AML-193 (cell line): Measurements from ENCODE around the gene PTTG1IP2.

ENCODE experiments used
- DNase-seq, 2 experiments: peaks; one replicate each; lab custom pipeline; 2025; lab: John Stamatoyannopoulos, UW

PTTG1IP2 gene

DNA sequence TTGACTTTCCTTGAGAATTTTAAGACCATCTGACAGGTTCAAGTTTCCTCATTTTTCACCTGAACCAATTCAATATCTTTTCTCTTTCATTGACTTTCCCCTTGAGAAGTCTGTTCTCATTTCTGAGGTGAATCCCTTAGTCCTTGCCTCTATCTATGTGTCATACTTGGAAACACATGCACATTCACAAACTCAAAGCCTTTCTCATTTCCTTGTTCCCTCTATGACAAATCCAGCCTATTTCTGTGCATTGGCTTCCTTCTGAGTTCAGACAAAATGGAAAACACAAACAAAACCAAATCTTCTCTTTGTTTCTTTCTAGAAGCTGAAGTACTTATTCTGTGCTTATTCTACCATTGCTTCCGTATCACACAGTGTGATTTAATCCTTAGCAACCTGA is 13.8 kb downstream of the PTTG1IP2 start:
- no peak for DNase-seq

DNA sequence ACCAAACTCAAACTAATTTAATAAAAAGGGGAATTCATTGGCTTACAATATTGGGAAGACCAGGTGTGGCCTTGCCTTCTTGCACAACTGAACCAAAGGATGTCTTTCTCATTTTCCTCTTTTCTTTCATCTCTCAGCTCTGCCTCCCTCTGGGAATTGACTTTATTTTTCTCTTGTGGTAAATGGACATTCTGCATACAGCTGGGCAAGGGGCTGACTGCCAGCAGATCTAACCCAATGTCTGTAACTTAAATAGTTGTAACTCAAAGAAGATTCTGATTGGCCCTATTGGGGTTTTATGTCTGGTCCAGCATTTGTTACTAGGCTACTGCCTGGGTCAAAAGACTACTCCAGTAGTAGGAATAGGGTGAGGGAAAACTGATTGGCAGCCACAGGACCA is 15.3 kb downstream of the PTTG1IP2 start:
- DNase-seq: no peak

DNA sequence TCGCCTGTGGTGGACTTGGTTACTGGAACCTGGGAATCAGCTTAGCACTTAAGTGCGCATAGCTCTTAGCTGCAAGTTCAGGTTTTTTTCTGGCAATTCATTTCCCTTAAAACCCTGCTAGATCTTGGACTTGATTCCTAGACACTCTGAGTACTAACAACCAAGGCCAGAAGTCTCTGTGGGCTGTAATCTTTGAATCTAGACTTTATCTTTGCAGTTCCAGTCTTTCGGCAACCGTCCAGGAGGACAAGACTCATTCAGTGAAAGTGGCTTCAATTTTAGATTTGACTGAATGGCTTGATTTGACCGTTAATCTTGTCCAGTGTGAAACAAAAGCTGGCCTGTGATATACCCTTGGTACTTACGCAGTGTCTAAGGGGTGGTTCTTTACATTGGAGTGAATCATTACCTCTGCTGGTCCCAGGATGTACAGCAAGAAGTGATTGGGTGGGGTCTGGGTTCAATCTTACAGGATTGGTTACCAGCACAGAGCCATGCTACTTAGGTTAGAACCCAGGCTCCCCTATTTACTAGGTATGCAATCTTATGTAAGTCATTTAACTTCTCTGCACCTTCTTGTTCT is 16.4 kb downstream of the PTTG1IP2 start:
- DNase-seq: no peak

DNA sequence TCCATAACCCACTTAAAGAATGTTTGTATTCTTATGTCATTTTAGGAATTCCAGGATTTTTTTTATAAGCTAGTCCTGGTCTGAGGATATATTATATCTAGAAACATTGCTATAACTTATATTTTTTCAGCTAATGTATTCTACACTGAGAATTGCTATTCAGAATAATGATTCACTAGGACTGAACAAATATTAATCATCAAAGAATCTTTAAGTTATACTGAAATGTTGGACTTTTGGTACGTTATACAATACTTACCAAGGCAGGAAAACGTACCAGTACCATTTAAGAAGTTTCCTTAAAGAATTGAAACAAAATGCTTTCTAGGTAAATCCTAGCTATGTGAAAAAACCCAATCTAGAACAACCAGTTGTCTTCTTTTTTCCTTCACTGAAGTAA is 18.4 kb downstream of the PTTG1IP2 start:
- no peak for DNase-seq

DNA sequence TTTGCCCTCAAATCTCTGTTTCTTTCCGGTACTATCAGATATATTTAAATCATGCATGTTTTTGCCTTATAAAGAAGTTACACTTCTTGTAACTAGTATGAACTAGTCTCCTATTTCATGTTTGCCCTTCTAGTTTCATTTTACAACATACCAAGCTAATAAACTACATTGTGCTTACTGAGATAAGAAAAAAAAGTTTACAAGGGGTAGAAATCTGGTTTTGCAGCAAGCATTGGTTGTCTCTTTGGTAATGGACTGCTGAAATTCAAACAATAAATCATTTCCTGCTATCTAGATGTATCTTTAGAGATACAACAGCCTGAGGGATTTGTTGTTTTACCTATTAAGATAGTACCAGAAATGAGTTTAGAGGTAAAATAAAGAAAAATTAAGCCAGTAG is 18.8 kb downstream of the PTTG1IP2 start:
- DNase-seq: no peak

DNA sequence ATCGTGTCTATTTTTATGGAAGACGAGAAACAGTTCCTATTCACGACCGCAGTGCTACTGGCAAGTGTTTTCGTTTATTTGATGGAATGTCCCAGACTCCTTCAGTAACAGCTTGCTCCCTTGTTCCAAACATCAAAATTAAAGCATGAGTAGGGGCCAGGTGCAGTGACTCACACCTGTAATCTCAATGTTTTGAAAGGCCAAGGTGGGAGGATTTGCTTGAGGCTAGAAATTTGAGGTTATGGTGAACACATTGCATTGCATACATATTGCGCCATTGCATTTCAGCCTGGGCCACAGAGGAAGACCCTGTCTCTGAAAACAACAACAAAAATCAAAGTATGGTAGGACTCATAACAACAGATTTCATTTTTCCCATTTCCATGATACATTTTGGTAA is 22.8 kb downstream of the PTTG1IP2 start:
- no peak for DNase-seq

DNA sequence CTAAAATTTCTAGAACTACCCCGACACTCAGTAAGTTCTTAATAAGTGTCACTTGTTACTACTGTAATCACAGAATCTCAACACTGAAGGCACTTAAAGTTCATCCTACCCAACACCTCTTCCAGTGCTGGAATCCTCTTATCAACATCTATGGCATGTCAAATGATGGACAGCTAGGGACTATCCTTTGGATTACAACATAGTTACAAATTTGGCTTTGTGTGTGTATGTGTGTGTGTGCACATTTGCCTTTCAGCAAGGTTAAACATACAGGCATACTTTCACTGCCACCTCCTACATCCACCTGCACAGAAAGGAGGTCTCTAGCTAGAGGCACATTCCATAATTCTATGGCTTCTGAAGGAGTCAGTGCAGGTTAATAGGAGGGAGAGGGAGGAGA is 25.8 kb downstream of the PTTG1IP2 start:
- no peak for DNase-seq

DNA sequence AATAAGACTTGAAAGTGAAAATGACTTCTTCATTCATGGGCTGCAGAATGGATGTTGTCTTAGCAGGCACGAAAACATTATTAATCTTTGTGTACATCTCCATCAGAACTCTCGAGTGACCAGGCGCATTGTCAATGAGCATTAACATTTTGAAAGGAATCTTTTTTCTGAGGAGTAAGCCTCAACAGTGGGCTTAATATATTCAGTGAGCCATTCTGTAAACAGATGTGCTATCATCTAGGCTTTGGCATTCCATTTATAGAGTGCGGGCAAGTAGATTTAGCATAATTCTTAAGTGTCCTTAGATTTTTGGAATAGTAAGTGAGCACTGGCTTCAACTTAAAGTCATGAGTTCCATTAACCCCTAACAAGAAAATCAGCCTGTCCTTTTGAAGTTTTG is 33.1 kb downstream of the PTTG1IP2 start:
- DNase-seq: no peak

DNA sequence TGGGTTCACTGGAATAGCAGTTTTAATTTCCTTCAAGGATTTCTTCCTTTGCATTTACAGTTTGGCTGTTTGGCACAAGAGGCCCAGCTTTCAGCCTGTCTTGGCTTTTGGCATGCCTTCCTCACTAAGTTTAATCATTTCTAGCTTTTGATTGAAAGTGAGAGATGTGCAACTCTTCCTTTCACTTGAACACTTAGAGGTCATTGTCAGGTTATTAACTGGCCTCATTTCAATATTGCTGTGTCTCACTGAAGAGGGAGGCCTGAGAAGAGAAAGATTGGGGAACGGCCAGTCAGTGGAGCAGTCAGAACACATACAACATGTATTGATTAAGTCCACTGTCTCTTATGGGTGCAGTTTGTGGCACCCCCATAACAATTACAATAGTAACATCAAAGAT is 33.9 kb downstream of the PTTG1IP2 start:
- DNase-seq: no peak

DNA sequence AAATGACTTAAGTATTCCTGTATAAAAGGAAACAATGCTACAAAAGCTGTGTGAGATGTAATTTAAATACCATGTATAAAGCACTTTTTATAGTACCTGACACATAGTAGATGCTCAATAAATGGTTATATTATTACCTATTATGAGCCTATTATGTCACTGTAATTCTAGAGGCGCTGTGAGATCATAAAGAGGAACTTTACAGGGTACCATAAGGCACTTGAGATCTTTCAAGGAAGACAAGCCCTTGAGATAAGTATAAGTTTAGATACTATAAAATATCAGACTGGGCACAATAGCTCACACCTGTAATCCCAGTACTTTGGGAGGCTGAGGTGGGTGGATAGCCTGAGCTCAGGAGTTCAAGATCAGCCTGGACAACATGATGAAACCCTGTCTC is 38.3 kb downstream of the PTTG1IP2 start:
- no peak for DNase-seq

DNA sequence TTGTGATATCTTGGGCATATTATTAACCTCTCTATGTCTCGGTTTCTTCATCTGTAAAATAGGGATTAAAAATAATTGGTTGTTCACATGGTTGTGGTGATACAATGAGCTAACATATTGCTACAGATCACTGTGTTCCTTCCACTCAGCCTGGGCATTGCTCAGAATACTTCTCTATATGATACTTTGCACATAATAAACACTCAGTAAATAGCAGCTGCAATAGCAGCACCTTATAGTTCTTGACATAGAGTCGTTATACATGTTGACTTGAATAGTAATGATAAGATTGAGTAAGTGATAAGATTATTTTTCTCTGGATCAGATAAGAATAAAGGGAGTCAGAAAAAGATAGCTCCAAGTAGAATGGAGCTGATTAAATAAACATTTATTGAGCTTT is 42.3 kb downstream of the PTTG1IP2 start:
- no peak for DNase-seq

DNA sequence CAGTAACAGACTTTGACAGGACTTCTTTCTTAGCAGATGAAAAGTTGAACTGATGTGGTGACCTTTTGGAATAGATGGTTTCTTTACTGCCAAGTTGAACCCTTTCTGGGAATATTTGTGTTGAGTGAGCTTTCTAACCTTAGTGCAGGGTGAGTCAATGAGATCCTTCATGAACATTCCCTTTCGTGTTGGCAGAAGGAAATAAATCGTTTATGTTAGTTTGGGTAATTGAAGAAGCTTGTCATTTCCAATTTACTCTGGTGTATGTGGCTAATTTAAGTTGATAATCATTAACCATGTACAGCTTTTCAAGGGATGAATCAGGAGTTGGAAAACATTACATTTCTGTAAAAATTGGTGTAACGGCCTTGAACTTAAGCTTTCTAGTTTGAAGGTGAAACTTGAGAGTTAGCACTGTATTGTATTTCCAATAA is 43.4 kb downstream of the PTTG1IP2 start:
- no peak for DNase-seq

DNA sequence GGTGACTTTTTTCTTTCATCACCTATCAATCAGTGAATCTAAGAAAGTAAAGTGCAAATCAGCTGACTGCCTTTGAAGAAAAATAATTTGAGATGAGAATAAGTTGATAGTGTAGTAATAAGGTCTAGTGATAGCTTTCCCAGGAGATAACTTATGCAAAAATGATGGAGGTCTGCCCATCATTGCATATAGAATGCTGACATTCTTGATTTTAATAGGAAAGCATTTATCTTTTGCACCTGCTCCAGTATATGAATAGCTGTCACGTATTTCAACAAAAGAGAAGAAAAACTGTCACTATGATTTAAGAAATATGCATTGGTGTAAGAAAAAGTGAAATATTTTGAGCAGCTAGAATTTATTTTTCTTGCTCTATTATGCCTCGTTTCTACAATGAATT is 46.8 kb downstream of the PTTG1IP2 start:
- DNase-seq: no peak

DNA sequence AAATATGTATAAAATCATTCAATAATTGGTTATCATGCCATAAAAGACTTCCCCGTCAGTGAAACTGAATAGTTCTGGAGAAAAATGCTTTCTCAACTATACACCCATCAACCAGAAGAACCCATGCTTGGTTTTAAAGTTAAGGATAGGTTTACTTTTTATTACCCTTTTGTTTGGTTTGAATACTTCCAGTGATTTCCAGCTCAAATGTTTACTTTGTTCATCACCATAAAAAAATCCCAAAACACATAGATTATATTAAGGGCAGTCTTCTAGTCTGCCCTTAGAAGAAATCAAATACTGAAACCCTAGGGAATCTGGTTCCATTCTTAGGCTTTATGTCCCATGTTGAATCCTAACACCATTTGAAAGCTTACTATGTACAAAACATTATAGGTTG is 49.2 kb downstream of the PTTG1IP2 start:
- DNase-seq: no peak

DNA sequence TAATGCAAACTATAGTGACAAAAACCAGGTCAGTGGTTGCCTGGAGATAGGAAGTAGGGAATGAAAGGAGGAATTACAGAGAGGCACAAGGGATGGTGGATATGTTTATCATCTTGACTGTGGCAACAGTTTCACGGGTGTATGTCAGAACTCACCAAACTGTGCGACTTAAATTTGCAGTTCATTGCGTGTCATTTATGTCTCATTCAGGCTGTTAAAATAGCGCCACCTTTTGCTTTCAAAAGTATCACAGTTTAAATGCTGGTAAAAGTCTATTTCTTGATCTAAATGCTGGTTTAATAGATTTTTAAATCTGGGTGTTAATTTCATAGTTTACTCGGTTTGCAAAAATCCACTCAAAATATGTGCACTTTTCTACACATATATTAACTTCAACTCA is 51.0 kb downstream of the PTTG1IP2 start:
- DNase-seq: peak in 1 of 2 experiments; percentile 1

DNA sequence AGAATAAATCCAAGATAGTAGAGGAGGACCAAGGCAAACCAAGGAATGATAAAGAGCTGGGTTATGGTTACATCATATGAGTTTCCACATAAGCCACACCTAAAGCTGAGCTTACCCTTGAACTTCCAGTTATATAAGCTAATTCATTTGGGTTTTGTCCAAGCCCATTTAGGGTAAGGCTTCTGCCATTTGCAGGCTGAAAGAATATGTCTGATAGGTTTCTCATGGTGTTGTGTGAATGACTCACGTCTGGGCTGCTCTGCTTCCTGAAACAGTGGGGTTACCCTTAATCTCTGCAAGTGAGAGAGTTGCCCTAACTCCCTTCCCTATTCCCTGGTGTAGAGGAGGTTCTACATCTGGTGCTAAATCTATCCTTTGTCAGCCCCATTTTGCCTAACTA is 60.8 kb downstream of the PTTG1IP2 start:
- no peak for DNase-seq

DNA sequence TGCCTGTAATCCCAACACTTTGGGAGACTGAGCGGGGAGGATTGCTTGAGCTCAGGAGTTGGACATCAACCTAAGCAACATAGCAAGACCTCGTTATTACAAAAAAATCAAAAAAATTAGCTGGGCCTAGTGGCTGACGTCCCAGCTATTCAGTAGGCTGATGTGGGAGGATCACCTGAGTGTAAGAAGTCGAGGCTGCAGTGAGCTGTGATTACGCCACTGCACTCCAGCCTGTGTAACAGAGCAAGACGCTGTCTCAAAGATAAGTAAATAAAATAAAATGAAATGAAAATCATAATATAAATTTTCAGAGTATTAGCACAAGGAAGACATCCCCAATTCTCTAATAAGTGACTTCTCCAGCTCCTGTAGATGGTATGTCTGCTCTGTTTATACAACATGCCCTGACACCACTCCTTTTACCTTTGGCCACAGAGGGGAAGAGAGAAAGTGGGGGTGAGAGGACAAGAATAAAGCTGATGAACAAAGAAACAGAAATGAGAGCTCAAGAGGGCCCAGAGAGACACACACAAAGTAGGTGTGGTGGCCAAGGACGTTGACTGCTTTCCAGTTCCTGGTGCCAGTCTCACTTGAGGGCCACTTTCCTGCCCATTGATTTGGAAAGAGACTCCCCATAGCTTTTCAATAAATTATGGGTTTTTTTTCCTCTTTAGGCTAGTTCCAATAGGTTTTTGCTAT is 62.9 kb downstream of the PTTG1IP2 start:
- DNase-seq: no peak

DNA sequence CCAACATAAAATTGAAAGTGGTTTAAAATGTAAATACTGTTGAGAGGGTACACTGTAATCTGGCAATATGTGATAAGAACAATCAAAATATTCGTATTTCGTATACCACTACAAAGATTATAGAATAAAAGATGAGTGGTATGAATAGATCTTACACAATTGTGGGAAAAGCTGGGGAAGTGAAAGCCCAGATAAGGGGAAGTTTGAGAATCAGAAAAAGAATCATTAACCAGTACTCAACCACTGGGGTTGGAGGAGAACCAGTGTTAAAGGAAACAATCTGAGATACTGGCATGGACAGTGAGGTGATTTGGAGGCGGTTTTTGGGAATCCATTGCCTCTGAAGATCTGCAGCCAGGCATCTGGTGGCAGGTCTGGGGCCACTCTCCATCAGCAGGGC is 67.0 kb downstream of the PTTG1IP2 start:
- no peak for DNase-seq

DNA sequence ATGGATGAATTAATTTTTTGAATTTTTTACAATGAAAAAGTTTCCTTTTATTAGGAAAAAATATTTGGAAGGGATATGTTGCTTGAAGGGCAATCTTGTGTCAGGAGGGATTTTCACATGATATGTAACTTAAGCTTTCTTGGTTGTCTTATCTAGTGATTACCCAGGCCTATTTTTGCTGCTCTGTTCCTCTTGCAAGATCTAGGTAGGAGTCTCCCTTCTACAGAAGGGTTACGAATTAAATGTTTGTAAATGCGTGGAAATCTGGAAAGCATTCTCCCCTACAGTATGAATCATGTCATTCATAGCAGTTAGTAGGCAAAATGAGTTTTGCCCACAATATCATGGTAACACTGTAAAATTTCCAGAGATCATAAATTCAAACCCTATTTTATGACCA is 69.0 kb downstream of the PTTG1IP2 start:
- DNase-seq: no peak

DNA sequence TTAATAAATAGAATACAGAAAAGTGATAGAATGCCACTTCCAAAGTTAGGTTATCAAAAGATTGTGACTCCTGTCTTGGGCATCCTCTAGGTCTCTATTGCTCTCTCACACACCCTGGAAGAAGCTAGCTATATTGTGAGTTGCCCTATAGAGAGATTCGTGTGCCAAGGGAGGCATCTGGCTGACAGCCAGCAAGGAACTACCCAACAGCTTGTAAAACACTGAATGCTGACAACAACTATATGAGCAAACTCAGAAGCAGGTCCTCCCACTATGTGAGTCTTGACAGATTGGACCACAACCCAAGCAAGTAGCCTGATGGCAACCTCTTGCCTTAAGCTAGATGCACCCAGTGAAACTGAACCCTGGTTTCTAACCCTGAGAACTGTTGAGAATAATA is 71.0 kb downstream of the PTTG1IP2 start:
- no peak for DNase-seq

DNA sequence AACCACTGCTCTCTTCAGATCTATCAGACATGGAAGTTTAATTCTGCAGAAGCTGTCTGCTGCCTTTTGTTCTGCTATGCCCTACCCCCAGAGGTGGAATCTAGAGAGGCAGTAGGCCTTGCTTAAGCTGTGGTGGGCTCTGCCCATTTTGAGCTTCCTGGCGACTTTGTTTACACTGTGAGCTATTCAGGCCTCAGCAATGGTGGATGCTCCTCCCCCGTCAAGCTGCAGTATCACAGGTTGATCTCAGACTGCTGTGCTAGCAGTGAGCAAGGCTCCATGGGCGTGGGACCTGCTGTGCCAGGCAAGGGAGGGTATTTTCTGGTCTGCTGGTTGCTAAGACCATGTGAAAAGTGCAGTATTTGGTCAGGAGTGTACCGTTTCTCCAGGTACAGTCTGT is 81.6 kb downstream of the PTTG1IP2 start:
- DNase-seq: no peak

DNA sequence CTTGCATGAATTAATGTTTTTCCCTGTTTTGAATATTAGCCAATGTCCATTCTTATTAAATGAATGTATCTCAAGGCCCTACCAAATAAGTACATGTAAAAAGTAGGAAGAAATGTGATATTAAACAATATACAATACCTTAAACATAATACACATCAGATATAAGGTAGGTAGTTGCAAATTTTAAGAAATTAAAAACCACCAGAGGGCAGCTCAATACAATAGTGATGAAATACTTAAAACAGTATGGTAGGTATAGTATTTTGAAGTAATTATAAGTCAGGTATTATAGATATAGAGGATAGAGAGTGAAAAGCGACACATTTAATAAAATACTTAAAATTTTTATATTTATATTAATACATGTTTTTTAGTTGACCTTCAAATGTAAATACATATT is 83.1 kb downstream of the PTTG1IP2 start:
- peak; percentile 8 to 22 for DNase-seq

DNA sequence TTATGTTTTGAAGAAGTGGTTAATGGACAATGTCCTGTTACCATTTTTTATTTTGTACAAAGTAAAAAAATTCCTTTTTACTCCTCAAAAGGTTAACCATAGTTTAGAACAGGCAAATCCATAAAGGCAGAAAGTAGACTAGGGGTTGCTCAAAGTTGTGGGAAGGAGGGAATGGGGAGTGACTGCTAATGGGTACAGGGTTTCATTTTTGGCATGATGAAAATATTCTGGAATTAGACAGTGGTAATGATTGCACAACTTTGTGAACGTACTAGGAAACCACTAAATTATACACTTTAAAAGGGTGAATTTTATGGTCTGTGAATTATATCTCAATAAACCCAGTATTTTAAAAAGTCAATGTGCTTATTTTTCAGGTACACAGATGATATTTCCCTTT is 91.3 kb downstream of the PTTG1IP2 start:
- no peak for DNase-seq
